Osteoblast (primary cell): ENCODE results near the gene HIPK3. TPM values are rescaled to one million over a fixed set of nuclear protein-coding genes. Genes with fewer than 3 reads are reported as not detected.

Source experiments
- DNase-seq: peaks from one replicate; pipeline ENCODE4 v3.0.0; 2011; ENCODE audit warnings: low spot score, mixed read lengths; ENCODE audit not compliant: insufficient read length; ENCODE audit errors: missing footprints
- H2AFZ ChIP-seq: 2 replicates; pipeline ENCODE4 v1.6.0; 2011; ENCODE audit warnings: mild to moderate bottlenecking, low read length
- H3K27ac ChIP-seq: 2 replicates; pipeline ENCODE4 v1.5.1; 2011; ENCODE audit warnings: mild to moderate bottlenecking, low read depth, low read length, moderate library complexity
- H3K27me3 ChIP-seq: 2 replicates; pipeline ENCODE4 v1.6.0; 2012; ENCODE audit warnings: mild to moderate bottlenecking, control low read depth, inconsistent platforms, low read length, moderate library complexity; ENCODE audit not compliant: insufficient read depth
- H3K36me3 ChIP-seq: 2 replicates; pipeline ENCODE4 v1.5.1; 2011; ENCODE audit warnings: mild to moderate bottlenecking, low read length, control low read depth, moderate library complexity; ENCODE audit not compliant: insufficient read depth
- H3K4me1 ChIP-seq: 2 replicates; pipeline ENCODE4 v1.5.1; 2011; ENCODE audit warnings: mild to moderate bottlenecking, low read length, control low read depth, moderate library complexity; ENCODE audit not compliant: insufficient read depth
- H3K4me2 ChIP-seq: 2 replicates; pipeline ENCODE4 v1.6.0; 2011; ENCODE audit warnings: mild to moderate bottlenecking, low read length; ENCODE audit not compliant: insufficient read depth
- H3K4me3 ChIP-seq: fragments of 200-600 bp; sonication (generic); 3 replicates; pipeline ENCODE4 v1.5.1; 2012; ENCODE audit warnings: mild to moderate bottlenecking, low read length, inconsistent platforms; ENCODE audit not compliant: insufficient read depth
- H3K79me2 ChIP-seq: 2 replicates; pipeline ENCODE4 v1.6.0; 2012; ENCODE audit warnings: mild to moderate bottlenecking, low read length, control low read depth, inconsistent platforms; ENCODE audit not compliant: insufficient read depth
- H3K9me3 ChIP-seq: 2 replicates; pipeline ENCODE4 v1.5.1; 2011; ENCODE audit warnings: low read depth, low read length, control low read depth
- H4K20me1 ChIP-seq: 2 replicates; pipeline ENCODE4 v1.6.0; 2012; ENCODE audit warnings: mild to moderate bottlenecking, low read length, control low read depth; ENCODE audit not compliant: insufficient read depth
- CTCF ChIP-seq: IDR thresholded peaks from 2 replicates; pipeline ENCODE4 v1.5.1; 2011; ENCODE audit warnings: mild to moderate bottlenecking, low read depth, low read length, moderate library complexity; ENCODE audit errors: extremely low read depth
- total RNA-seq: library from RNA; depleted of rRNA; stranded (reverse); fragments of >200 nt; gene quantifications from 2 replicates; pipeline ENCODE4 v1.2.3, GENCODE V29; 2012

The HIPK3 gene
- total RNA-seq, 1 donor: 195 TPM

- no peak overlapping the region for H3K4me3 ChIP-seq
- no peak for DNase-seq
- H3K79me2 ChIP-seq: no peaks in the 10 kb centered on the region
- H3K4me1 ChIP-seq: no peaks in the 10 kb centered on the region
- H2AFZ ChIP-seq: no peak overlapping the region
- TF ChIP-seq CTCF: no peak
- H3K4me2 ChIP-seq: no peak overlapping the region
- H3K27ac ChIP-seq: no peak overlapping the region
- H3K27me3 ChIP-seq: no peaks in the 10 kb centered on the region
- no peaks in the 10 kb centered on the region for H4K20me1 ChIP-seq
- no peaks in the 10 kb centered on the region for H3K36me3 ChIP-seq
- no peaks in the 10 kb centered on the region for H3K9me3 ChIP-seq
Observed at GRCh38 chr11:33222052-33222750, 35.0 kb upstream of the HIPK3 start.

GRCh38 chr11:33225371-33225770 is 31.8 kb upstream of the HIPK3 start:
- Histone ChIP-seq H4K20me1 (no peaks in the 10 kb centered on the region), H3K36me3 (no peaks in the 10 kb centered on the region), H3K9me3 (no peaks in the 10 kb centered on the region), H3K4me2 (no peak overlapping the region), H3K27me3 (no peaks in the 10 kb centered on the region), H3K4me1 (no peaks in the 10 kb centered on the region), H3K4me3 (no peak overlapping the region), H3K27ac (no peak overlapping the region), H2AFZ (no peak overlapping the region), H3K79me2 (no peaks in the 10 kb centered on the region)
- no peak for DNase-seq
- TF ChIP-seq CTCF: no peak

GRCh38 chr11:33227578-33228261 is 29.5 kb upstream of the HIPK3 start:
- H2AFZ ChIP-seq: no peak overlapping the region
- TF ChIP-seq CTCF: no peak
- no peaks in the 10 kb centered on the region for H3K9me3 ChIP-seq
- H3K79me2 ChIP-seq: no peaks in the 10 kb centered on the region
- H3K4me3 ChIP-seq: no peak overlapping the region
- H3K4me2 ChIP-seq: no peak overlapping the region
- no peaks in the 10 kb centered on the region for H3K27me3 ChIP-seq
- peak; percentile 88 for DNase-seq
- no peaks in the 10 kb centered on the region for H4K20me1 ChIP-seq
- peak overlapping the region; percentile 53 for H3K27ac ChIP-seq
- H3K36me3 ChIP-seq: no peaks in the 10 kb centered on the region
- H3K4me1 ChIP-seq: no peaks in the 10 kb centered on the region

- Histone ChIP-seq H3K36me3 (no peaks in the 10 kb centered on the region), H4K20me1 (no peaks in the 10 kb centered on the region), H3K4me2 (no peak overlapping the region), H3K4me3 (no peak overlapping the region), H3K79me2 (no peaks in the 10 kb centered on the region), H3K27ac (no peak overlapping the region), H3K27me3 (no peaks in the 10 kb centered on the region), H3K9me3 (no peaks in the 10 kb centered on the region), H2AFZ (peak overlapping the region; percentile 1), H3K4me1 (peaks cover 3% of the 10 kb centered on the region)
- DNase-seq: peak; percentile 73
- no peak for TF ChIP-seq CTCF
Observed at GRCh38 chr11:33234397-33235190, 22.6 kb upstream of the HIPK3 start.
